H1 (cell line): Measurements from ENCODE around the gene EN2. TPM values are rescaled to one million over a fixed set of nuclear protein-coding genes. Genes with fewer than 3 reads are reported as not detected.

ENCODE experiments used
- CTCF ChIA-PET: fragments of 300-600 bp; sonication (Branson Sonifier 250); formaldehyde crosslinking; loops from one replicate; lab custom pipeline; 2021; ENCODE audit not compliant: partially characterized antibody; lab: Charles Lee
- POLR2A ChIA-PET: fragments of 300-600 bp; sonication (Branson Sonifier 250); formaldehyde crosslinking; loops from one replicate; lab custom pipeline; 2021; ENCODE audit warnings: inconsistent platforms; ENCODE audit not compliant: partially characterized antibody; lab: Charles Lee
- DNase-seq, 2 experiments: peaks; one replicate each; pipeline versions ENCODE4 v3.0.0 to v3.0.0-alpha.2; 2010 to 2022; ENCODE audit warnings: low spot score in 2 of 2, low read depth in 1 of 2, mixed read lengths in 1 of 2
- FAIRE-seq: peaks from 2 replicates; lab custom pipeline; 2011; peaks lifted over from hg19 to GRCh38; lab: Jason Lieb, UNC
- H2AFZ ChIP-seq: 2 replicates; pipeline ENCODE4 v1.8.1; 2012; ENCODE audit warnings: low read length, inconsistent platforms
- H2AK5ac ChIP-seq: 2 replicates; pipeline ENCODE4 v1.6.1; 2013; ENCODE audit warnings: low read depth, low read length
- H2BK120ac ChIP-seq: replicated peaks from 2 replicates; pipeline ENCODE3; 2013; ENCODE audit warnings: low read depth, low read length, inconsistent platforms
- H2BK12ac ChIP-seq: 2 replicates; pipeline ENCODE4 v1.6.1; 2013; ENCODE audit warnings: low read depth, low read length
- H2BK15ac ChIP-seq: 2 replicates; pipeline ENCODE4 v1.6.1; 2013; ENCODE audit warnings: low read length
- H2BK20ac ChIP-seq: 2 replicates; pipeline ENCODE4 v1.6.1; 2013; ENCODE audit warnings: low read length
- H2BK5ac ChIP-seq: 2 replicates; pipeline ENCODE4 v1.6.1; 2013; ENCODE audit warnings: low read depth, low read length
- H3K14ac ChIP-seq: 2 replicates; pipeline ENCODE4 v1.6.1; 2013; ENCODE audit warnings: inconsistent platforms; ENCODE audit not compliant: insufficient read length
- H3K18ac ChIP-seq: 2 replicates; pipeline ENCODE4 v1.6.1; 2013; ENCODE audit warnings: low read length; ENCODE audit errors: extremely low read depth
- H3K23ac ChIP-seq: 2 replicates; pipeline ENCODE4 v1.6.1; 2013; ENCODE audit warnings: inconsistent platforms; ENCODE audit not compliant: insufficient read length
- H3K23me2 ChIP-seq: 2 replicates; pipeline ENCODE4 v1.6.1; 2013; ENCODE audit warnings: low read depth, low read length
- H3K27ac ChIP-seq: 2 replicates; pipeline ENCODE4 v1.6.1; 2011; ENCODE audit warnings: low read depth, low read length, inconsistent platforms
- H3K27me3 ChIP-seq, 4 experiments: replicated peaks in 1 of 4; 1 replicate in 1 of 4; 2 replicates in 3 of 4; pipeline versions ENCODE4 v1.6.1 to v1.8.1; 2011 to 2013; ENCODE audit warnings: low read length in 3 of 4, mild to moderate bottlenecking in 3 of 4, inconsistent platforms in 2 of 4, mixed read lengths in 2 of 4, moderate library complexity in 1 of 4; ENCODE audit not compliant: control insufficient read depth in 3 of 4, insufficient read depth in 3 of 4; ENCODE audit errors: extremely low read depth in 1 of 4
- H3K36me3 ChIP-seq, 4 experiments: 2 replicates each; pipeline versions ENCODE4 v1.6.1 to v1.8.1; 2011 to 2013; ENCODE audit warnings: mild to moderate bottlenecking in 4 of 4, low read length in 3 of 4, moderate library complexity in 2 of 4, control low read depth in 1 of 4, inconsistent platforms in 1 of 4; ENCODE audit not compliant: insufficient read depth in 4 of 4, control insufficient read depth in 2 of 4
- H3K4ac ChIP-seq: replicated peaks from 2 replicates; pipeline ENCODE3; 2013; ENCODE audit warnings: low read length, low read depth, mixed read lengths, inconsistent platforms; ENCODE audit not compliant: insufficient read length
- H3K4me1 ChIP-seq, 4 experiments: replicated peaks in 1 of 4; 1 replicate in 1 of 4; 2 replicates in 3 of 4; pipeline versions ENCODE4 v1.6.1 to v1.8.1; 2011 to 2013; ENCODE audit warnings: low read length in 3 of 4, inconsistent platforms in 2 of 4, mixed read lengths in 1 of 4; ENCODE audit not compliant: insufficient read depth in 4 of 4, control insufficient read depth in 3 of 4
- H3K4me2 ChIP-seq, 2 experiments: 2 replicates each; pipeline versions ENCODE4 v1.6.1 to v1.8.1; 2011 to 2013; ENCODE audit warnings: low read depth in 2 of 2, low read length in 2 of 2, control low read depth in 1 of 2, inconsistent platforms in 1 of 2, mild to moderate bottlenecking in 1 of 2; ENCODE audit not compliant: insufficient read depth in 1 of 2
- H3K4me3 ChIP-seq, 4 experiments: fragments of 200-600, 300-600 bp in 1 of 4; sonication (generic), shearing (Covaris generic), sonication (Bioruptor Twin) in 1 of 4; 2 replicates each; pipeline versions ENCODE4 v1.5.1 to v1.8.1; 2011 to 2016; ENCODE audit warnings: low read length in 4 of 4, low read depth in 3 of 4, control low read depth in 2 of 4, inconsistent platforms in 2 of 4, mild to moderate bottlenecking in 2 of 4, mixed read lengths in 1 of 4, moderate library complexity in 1 of 4; ENCODE audit not compliant: insufficient read depth in 2 of 4; ENCODE audit errors: extremely low read depth in 1 of 4
- H3K56ac ChIP-seq: replicated peaks from 2 replicates; pipeline ENCODE3; 2013; ENCODE audit warnings: low read depth, mild to moderate bottlenecking, mixed read lengths, low read length, inconsistent platforms; ENCODE audit not compliant: insufficient read length
- H3K79me1 ChIP-seq: 2 replicates; pipeline ENCODE4 v1.6.1; 2013; ENCODE audit warnings: low read depth, low read length, control low read depth
- H3K79me2 ChIP-seq, 2 experiments: 2 replicates each; pipeline versions ENCODE4 v1.6.1 to v1.8.1; 2012 to 2013; ENCODE audit warnings: low read length in 2 of 2, mild to moderate bottlenecking in 2 of 2, inconsistent platforms in 1 of 2; ENCODE audit not compliant: insufficient read depth in 2 of 2, control insufficient read depth in 1 of 2
- H3K9ac ChIP-seq, 4 experiments: replicated peaks in 1 of 4; 1 replicate in 1 of 4; 2 replicates in 3 of 4; pipeline versions ENCODE4 v1.6.1 to v1.8.1; 2011 to 2013; ENCODE audit warnings: low read depth in 3 of 4, low read length in 3 of 4, control low read depth in 2 of 4, mild to moderate bottlenecking in 2 of 4, moderate library complexity in 2 of 4, inconsistent platforms in 1 of 4; ENCODE audit errors: extremely low read depth in 1 of 4
- H3K9me3 ChIP-seq, 2 experiments: 2 replicates each; pipeline versions ENCODE4 v1.6.1 to v1.8.1; 2012 to 2013; ENCODE audit warnings: mild to moderate bottlenecking in 2 of 2, moderate library complexity in 2 of 2, control low read depth in 1 of 2, inconsistent platforms in 1 of 2, low read depth in 1 of 2, low read length in 1 of 2, mixed read lengths in 1 of 2; ENCODE audit not compliant: insufficient read depth in 2 of 2
- H4K20me1 ChIP-seq, 2 experiments: replicated peaks in 1 of 2; 2 replicates each; pipeline versions ENCODE3 to v1.8.1; 2011 to 2013; ENCODE audit warnings: inconsistent platforms in 2 of 2, low read length in 2 of 2, mild to moderate bottlenecking in 1 of 2; ENCODE audit not compliant: insufficient read depth in 2 of 2, control insufficient read depth in 1 of 2
- H4K5ac ChIP-seq: 2 replicates; pipeline ENCODE4 v1.6.1; 2013; ENCODE audit warnings: low read length, low read depth, mixed read lengths, inconsistent platforms; ENCODE audit not compliant: insufficient read length
- H4K8ac ChIP-seq: 2 replicates; pipeline ENCODE4 v1.8.0; 2013; ENCODE audit warnings: mild to moderate bottlenecking, moderate library complexity, low read length, inconsistent platforms; ENCODE audit not compliant: insufficient read depth; ENCODE audit errors: extremely low read depth
- H4K91ac ChIP-seq: replicated peaks from 2 replicates; pipeline ENCODE3; 2013; ENCODE audit warnings: low read length, mixed read lengths, inconsistent platforms; ENCODE audit not compliant: insufficient read length
- ASH2L ChIP-seq: fragments of 200-600, 300-600 bp; sonication (generic); IDR thresholded peaks from one replicate; pipeline ENCODE4 v1.7.1; 2017; ENCODE audit warnings: low read length
- BACH1 ChIP-seq: IDR thresholded peaks from 2 replicates; pipeline ENCODE4 v1.6.1; 2012; ENCODE audit warnings: low read length, improper control_type of control experiment
- CBX5 ChIP-seq: fragments of 300-800, 300-1000 bp; sonication (generic); IDR thresholded peaks from 2 replicates; pipeline ENCODE4 v1.7.1; 2016; ENCODE audit warnings: antibody characterized with exemption, low read length, low read depth
- CHD1 ChIP-seq: IDR thresholded peaks from 2 replicates; pipeline ENCODE4 v1.6.1; 2012; ENCODE audit warnings: low read depth, low read length, improper control_type of control experiment
- GTF2F1 ChIP-seq: IDR thresholded peaks from 2 replicates; pipeline ENCODE4 v1.6.1; 2012; ENCODE audit warnings: low read depth, low read length, improper control_type of control experiment, borderline replicate concordance
- KDM1A ChIP-seq: fragments of 200-600, 300-600 bp; sonication (generic); IDR thresholded peaks from 2 replicates; pipeline ENCODE4 v1.7.1; 2016; ENCODE audit warnings: mild to moderate bottlenecking, low read length, borderline replicate concordance
- KDM5A ChIP-seq: fragments of 200-600 bp; IDR thresholded peaks from 2 replicates; pipeline ENCODE4 v1.7.1; 2012; ENCODE audit warnings: mild to moderate bottlenecking, low read length, inconsistent platforms, mixed read lengths
- MAX ChIP-seq: IDR thresholded peaks from 2 replicates; pipeline ENCODE4 v1.6.1; 2012; ENCODE audit warnings: inconsistent platforms
- NRF1 ChIP-seq: IDR thresholded peaks from 2 replicates; pipeline ENCODE4 v1.6.1; 2011; ENCODE audit warnings: mild to moderate bottlenecking, low read depth, low read length, improper control_type of control experiment
- SIRT6 ChIP-seq: IDR thresholded peaks from one replicate; pipeline ENCODE4 v1.7.1; 2012; ENCODE audit warnings: low read length, inconsistent platforms
- SIX5 ChIP-seq: IDR thresholded peaks from 2 replicates; pipeline ENCODE4 v1.6.1; 2011; ENCODE audit warnings: mild to moderate bottlenecking, low read depth, low read length
- SUZ12 ChIP-seq: fragments of 200-600 bp; sonication (generic); IDR thresholded peaks from 2 replicates; pipeline ENCODE4 v1.6.1; 2012; ENCODE audit warnings: mild to moderate bottlenecking, inconsistent platforms, low read length, moderate library complexity, mixed read lengths
- TAF1 ChIP-seq: IDR thresholded peaks from 2 replicates; pipeline ENCODE4 v1.6.1; 2011; ENCODE audit warnings: mild to moderate bottlenecking, low read depth, low read length
- WGBS, 2 experiments: shearing (Covaris generic) in 1 of 2; methylation state at CpG; one replicate each; pipeline versions ENCODE4 v1.1.6 to v1.1.7; 2013 to 2015; ENCODE audit warnings: low lambda C conversion rate in 2 of 2, mixed read lengths in 2 of 2, inconsistent platforms in 1 of 2, low coverage in 1 of 2, missing lambda C conversion rate in 1 of 2; ENCODE audit not compliant: insufficient replicate concordance in 2 of 2, insufficient coverage in 1 of 2, insufficient read length in 1 of 2; ENCODE audit errors: extremely low coverage in 1 of 2, missing lambda C conversion rate in 1 of 2; 5-methylcytosine and 5-hydroxymethylcytosine counted together
- polyA plus RNA-seq, 7 experiments: library from polyadenylated mRNA; depleted of rRNA in 3 of 7; stranded (reverse) in 5 of 7; unstranded in 2 of 7; fragments of >200 nt in 5 of 7; fragments of 200-250 nt in 2 of 7; gene quantifications; 1 replicate in 5 of 7; 2 replicates in 1 of 7; 4 replicates in 1 of 7; pipeline versions ENCODE4 v1.2.1 to v1.2.3, GENCODE V29; 2011 to 2013; ENCODE audit warnings: missing spikeins in 2 of 7, mixed read lengths in 2 of 7
- total RNA-seq: library from RNA; stranded (reverse); fragmentation: NEBNext Ultra II Directional; extraction: Animal tissue kit (Norgen Biotek cat#: 25700); gene quantifications from 2 replicates; pipeline ENCODE4 v1.2.1, GENCODE V29; 2021
- TF ChIP-seq, protein P1 (sequence below): IDR thresholded peaks from 2 replicates; pipeline ENCODE4 v1.6.1; 2012; ENCODE audit warnings: inconsistent platforms

Gene EN2
- total and polyA plus RNA-seq, 2 of the 8 experiments (the other 6 are each of a cell fraction or from before 2014, with no cell fraction given), result not detected

DNA sequence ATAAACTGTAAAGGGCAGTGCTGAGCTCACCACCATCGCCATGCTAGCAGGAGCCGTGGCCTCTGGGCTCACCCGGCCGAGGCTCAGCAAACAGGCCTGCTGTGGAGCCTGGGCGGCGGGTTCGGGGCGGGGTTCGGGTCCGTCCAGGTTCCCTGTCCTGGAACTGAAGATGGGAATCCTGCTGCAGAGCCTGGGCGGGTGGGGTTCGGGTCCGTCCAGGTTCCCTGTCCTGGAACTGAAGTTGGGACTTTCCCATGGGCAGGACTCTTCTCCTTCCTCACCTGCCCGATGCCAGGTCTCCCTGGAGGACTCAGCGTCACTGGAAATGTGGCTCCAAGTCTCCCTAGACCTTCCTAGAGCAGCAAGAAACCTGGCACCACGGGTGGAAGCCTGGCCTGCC lies 36.6 kb downstream of the EN2 start:
- no peak overlapping the region for H3K9ac ChIP-seq
- no peak overlapping the region for H3K56ac ChIP-seq
- H4K91ac ChIP-seq, result no peak overlapping the region
- no peak overlapping the region for H2AK5ac ChIP-seq
- H3K79me2 ChIP-seq, result no peaks in the 10 kb centered on the region
- no peak overlapping the region for H3K14ac ChIP-seq
- H3K18ac ChIP-seq, result no peak overlapping the region
- no peak overlapping the region for H2BK120ac ChIP-seq
- H3K9me3 ChIP-seq, result no peaks in the 10 kb centered on the region; a peak in 1 of 4 replicates
- peaks cover 0 to 19% (median 16%) of the 10 kb centered on the region in 4 experiments; a peak in 6 of 7 replicates for H3K4me1 ChIP-seq
- H3K27ac ChIP-seq, result no peak overlapping the region
- 96% methylated on average over 10 of the region's 16 CpGs; no CpG with 5 or more reads in 1 of the 2 experiments for WGBS, 2 experiments
- H3K4me2 ChIP-seq, result no peak overlapping the region
- no peak overlapping the region for H4K5ac ChIP-seq
- no peak overlapping the region for H3K23ac ChIP-seq
- H3K4ac ChIP-seq, result no peak overlapping the region
- H3K79me1 ChIP-seq, result no peaks in the 10 kb centered on the region
- 0 out of 2 replicates have a peak overlapping the region, but pooled peaks have one; percentile 7 for H4K8ac ChIP-seq
- H2BK5ac ChIP-seq, result no peak overlapping the region
- POLR2A ChIA-PET, result no interaction called here
- DNase-seq (no peak), FAIRE-seq (no peak)
- peaks cover 1 to 3% of the 10 kb centered on the region in 2 experiments for H4K20me1 ChIP-seq
- H3K23me2 ChIP-seq, result peaks cover 3% of the 10 kb centered on the region; the same call in 1 of the 2 replicates
- no peak overlapping the region for H3K4me3 ChIP-seq
- H3K27me3 ChIP-seq, result peaks cover 17 to 84% (median 65%) of the 10 kb centered on the region in 4 experiments
- no peak overlapping the region for H2BK12ac ChIP-seq
- H2BK20ac ChIP-seq, result no peak overlapping the region
- no peak overlapping the region for H2BK15ac ChIP-seq
- CTCF ChIA-PET, result no interaction called here
- no peak overlapping the region for H2AFZ ChIP-seq
- no peaks in the 10 kb centered on the region for H3K36me3 ChIP-seq
- TF ChIP-seq BACH1 (no peak), KDM1A (no peak), KDM5A (no peak), CBX5 (no peak), MAX (no peak), CHD1 (no peak), TAF1 (no peak), NRF1 (no peak), SIX5 (no peak), GTF2F1 (no peak), SIRT6 (no peak), SUZ12 (no peak), ASH2L (no peak)
- TF ChIP-seq, protein P1, sequence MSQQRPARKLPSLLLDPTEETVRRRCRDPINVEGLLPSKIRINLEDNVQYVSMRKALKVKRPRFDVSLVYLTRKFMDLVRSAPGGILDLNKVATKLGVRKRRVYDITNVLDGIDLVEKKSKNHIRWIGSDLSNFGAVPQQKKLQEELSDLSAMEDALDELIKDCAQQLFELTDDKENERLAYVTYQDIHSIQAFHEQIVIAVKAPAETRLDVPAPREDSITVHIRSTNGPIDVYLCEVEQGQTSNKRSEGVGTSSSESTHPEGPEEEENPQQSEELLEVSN, result no peak
